ENCODE results near the gene SLC4A2. TPM values are rescaled to one million over a fixed set of nuclear protein-coding genes. Genes with fewer than 3 reads are reported as not detected.

The SLC4A2 gene
- total and polyA plus RNA-seq, 2 of the 8 experiments (the other 6 are each of a cell fraction or from before 2014, with no cell fraction given), result 72.6 to 147 TPM

GRCh38 chr7:151076863-151077704 is 17.7 kb downstream of the SLC4A2 start:
- CTCF ChIA-PET (ENCODE audit: partially characterized antibody), result interaction anchor here (0.6 to 6.0 kb wide), 22 partner anchors 8 to 179 kb away, joined by 3 to 81 read pairs (median 4); partner anchors contain the start of gene ASIC3
- peaks cover 10 to 33% (median 27%) of the 10 kb centered on the region in 4 experiments for H3K36me3 ChIP-seq (ENCODE audit: control insufficient read depth in 2 of 4, insufficient read depth in 4 of 4, low read length in 3 of 4)
- TF ChIP-seq CBX8 (IDR thresholded peaks at IDR 0.05; ENCODE audit: borderline replicate concordance, low read depth, low read length) (no peak), SP2 (IDR thresholded peaks at IDR 0.05; ENCODE audit: low read length) (no peak), FOSL1 (IDR thresholded peaks at IDR 0.05; ENCODE audit: insufficient read depth, low read depth, low read length) (no peak), MAX (IDR thresholded peaks at IDR 0.05) (0 out of 2 replicates have a peak, but pooled peaks have one; percentile 27), TBP (IDR thresholded peaks at IDR 0.05; ENCODE audit: low read depth, low read length) (peak; percentile 16; the same call in 1 of the 2 replicates), NRF1 (IDR thresholded peaks at IDR 0.05; ENCODE audit: low read depth, low read length) (no peak), POLR2A (IDR thresholded peaks at IDR 0.05; ENCODE audit: control extremely low read depth in 1 of 2, low read depth in 2 of 2, low read length in 2 of 2) (no peak), RAD21 (IDR thresholded peaks at IDR 0.05 in 1 of 2, conservative IDR thresholded peaks at IDR 0.05 in 1 of 2; ENCODE audit: low read depth in 2 of 2, low read length in 2 of 2) (peak; percentile 31 to 49; a peak in 3 of 4 replicates), SP4 (IDR thresholded peaks at IDR 0.05; ENCODE audit: low read length) (no peak), KDM5A (IDR thresholded peaks at IDR 0.05; ENCODE audit: low read length) (no peak), CHD1 (IDR thresholded peaks at IDR 0.05; ENCODE audit: low read depth, low read length) (no peak), SAP30 (IDR thresholded peaks at IDR 0.05; ENCODE audit: insufficient read depth, insufficient replicate concordance, low read length) (no peak)

More at GRCh38 chr7:151076863-151077704, 17.7 kb downstream of the SLC4A2 start:
- no peak overlapping the region for H2BK5ac ChIP-seq (ENCODE audit: low read depth, low read length)
- no peak overlapping the region for H3K23ac ChIP-seq (ENCODE audit: insufficient read length)
- peaks cover 7% of the 10 kb centered on the region for H3K79me1 ChIP-seq (ENCODE audit: low read depth, low read length)
- H3K9me3 ChIP-seq (ENCODE audit: insufficient read depth in 2 of 2, low read depth in 1 of 2, low read length in 1 of 2), result no peaks in the 10 kb centered on the region
- no peak overlapping the region; the same call in none of the 2 replicates for H4K8ac ChIP-seq (ENCODE audit: extremely low read depth, insufficient read depth, low read length)
- H2BK120ac ChIP-seq (replicated peaks; ENCODE audit: low read depth, low read length), result no peak overlapping the region
- no peak overlapping the region for H2AK5ac ChIP-seq (ENCODE audit: low read depth, low read length)
- H3K4me2 ChIP-seq (ENCODE audit: insufficient read depth in 1 of 2, low read depth in 2 of 2, low read length in 2 of 2), result no peak overlapping the region
- H4K20me1 ChIP-seq (replicated peaks in 1 of 2; ENCODE audit: control insufficient read depth in 1 of 2, insufficient read depth in 2 of 2, low read length in 2 of 2), result peaks cover 20 to 26% of the 10 kb centered on the region in 2 experiments
- H3K27ac ChIP-seq (ENCODE audit: low read depth, low read length), result no peak overlapping the region
- peaks cover 0 to 28% (median 19%) of the 10 kb centered on the region in 4 experiments; a peak in 6 of 7 replicates for H3K4me1 ChIP-seq (replicated peaks in 1 of 4; ENCODE audit: control insufficient read depth in 3 of 4, insufficient read depth in 4 of 4, low read length in 3 of 4)
- no peak overlapping the region for H3K9ac ChIP-seq (replicated peaks in 1 of 4; ENCODE audit: extremely low read depth in 1 of 4, low read depth in 3 of 4, low read length in 3 of 4)
- DNase-seq (ENCODE audit: low read depth in 1 of 2, low spot score in 2 of 2) (peak in 1 of 2 experiments; percentile 91), FAIRE-seq (no peak)
- H3K4me3 ChIP-seq (ENCODE audit: extremely low read depth in 1 of 4, insufficient read depth in 2 of 4, low read depth in 3 of 4, low read length in 4 of 4), result no peak overlapping the region
- H3K4ac ChIP-seq (replicated peaks; ENCODE audit: insufficient read length, low read depth, low read length), result no peak overlapping the region
- no peak overlapping the region for H2BK20ac ChIP-seq (ENCODE audit: low read length)
- no peak overlapping the region for H3K18ac ChIP-seq (ENCODE audit: extremely low read depth, low read length)
- peaks cover 13% of the 10 kb centered on the region for H3K23me2 ChIP-seq (ENCODE audit: low read depth, low read length)
- no peak overlapping the region for H3K14ac ChIP-seq (ENCODE audit: insufficient read length)
- H2AFZ ChIP-seq (ENCODE audit: low read length), result no peak overlapping the region
- WGBS, 2 experiments (ENCODE audit: extremely low coverage in 1 of 2, insufficient coverage in 1 of 2, insufficient read length in 1 of 2, insufficient replicate concordance in 2 of 2, low coverage in 1 of 2, low lambda C conversion rate in 2 of 2, missing lambda C conversion rate in 1 of 2), result 77% methylated on average over 30 of the region's 33 CpGs; no CpG with 5 or more reads in 1 of the 2 experiments
- no peaks in the 10 kb centered on the region for H3K27me3 ChIP-seq (replicated peaks in 1 of 4; ENCODE audit: control insufficient read depth in 3 of 4, extremely low read depth in 1 of 4, insufficient read depth in 3 of 4, low read length in 3 of 4)
- POLR2A ChIA-PET (ENCODE audit: partially characterized antibody), result interaction anchor here (0.7 to 4.9 kb wide), 10 partner anchors 8 to 64 kb away, joined by 3 to 77 read pairs (median 4); partner anchors contain the start of gene SLC4A2
- H3K79me2 ChIP-seq (ENCODE audit: control insufficient read depth in 1 of 2, insufficient read depth in 2 of 2, low read length in 2 of 2), result peaks cover 0 to 8% of the 10 kb centered on the region in 2 experiments; a peak in 1 of 4 replicates
- no peak overlapping the region for H2BK12ac ChIP-seq (ENCODE audit: low read depth, low read length)
- no peak overlapping the region for H2BK15ac ChIP-seq (ENCODE audit: low read length)
- H4K91ac ChIP-seq (replicated peaks; ENCODE audit: insufficient read length, low read length), result no peak overlapping the region
- H4K5ac ChIP-seq (ENCODE audit: insufficient read length, low read depth, low read length), result no peak overlapping the region
- H3K56ac ChIP-seq (replicated peaks; ENCODE audit: insufficient read length, low read depth, low read length), result no peak overlapping the region

Measured in H1 (cell line).